ENCODE measurements around the gene LCE1C.

The LCE1C gene

GRCh38 chr1:152806576-152806975 lies at the start of gene LCE1C:
LCE1C (minus strand) TSS chr1:152806651; CDS start chr1:152805478, 1,173 bp downstream.
- in situ Hi-C loops (cut with MboI; ENCODE audit: low sequenced_read_pairs): no loop called here

DNA sequence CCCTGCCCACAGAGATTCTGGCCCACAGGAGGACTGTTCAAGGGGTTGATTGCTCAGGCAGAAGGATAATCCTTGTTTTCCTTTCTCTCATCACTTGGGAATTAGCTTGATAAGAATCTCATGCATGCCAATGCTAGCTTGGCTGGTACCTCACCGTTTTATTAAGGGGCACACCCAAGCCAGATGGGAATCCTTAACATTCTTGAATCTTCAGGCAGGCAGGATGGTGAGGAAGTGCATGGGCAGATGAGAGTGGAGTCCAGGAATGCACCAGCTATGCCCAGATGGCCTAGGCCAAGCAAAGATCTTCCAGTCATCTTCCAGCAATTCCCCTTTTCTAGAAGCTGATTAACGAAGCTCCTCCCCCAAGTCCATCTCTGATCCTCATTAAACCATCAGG lies 49.2 kb upstream of the LCE1C start:
- in situ Hi-C loops (cut with MboI; ENCODE audit: low sequenced_read_pairs): no loop called here

- in situ Hi-C loops (cut with MboI; ENCODE audit: low sequenced_read_pairs): no loop called here
These were observed 36.1 kb upstream of the LCE1C start, which contains the start of gene LCE6A for GRCh38 chr1:152842556-152842955. LCE6A (plus strand) TSS chr1:152842856; CDS start chr1:152843521, 665 bp downstream.

GRCh38 chr1:152836870-152837269 lies 30.4 kb upstream of the LCE1C start:
- in situ Hi-C loops (cut with MboI; ENCODE audit: low sequenced_read_pairs): no loop called here

GRCh38 chr1:152827173-152827572 lies 20.7 kb upstream of the LCE1C start, which contains the start of gene LCE1A:
LCE1A (plus strand) TSS chr1:152827473; CDS start chr1:152827473, 0 bp downstream.
- in situ Hi-C loops (cut with MboI; ENCODE audit: low sequenced_read_pairs): no loop called here

DNA sequence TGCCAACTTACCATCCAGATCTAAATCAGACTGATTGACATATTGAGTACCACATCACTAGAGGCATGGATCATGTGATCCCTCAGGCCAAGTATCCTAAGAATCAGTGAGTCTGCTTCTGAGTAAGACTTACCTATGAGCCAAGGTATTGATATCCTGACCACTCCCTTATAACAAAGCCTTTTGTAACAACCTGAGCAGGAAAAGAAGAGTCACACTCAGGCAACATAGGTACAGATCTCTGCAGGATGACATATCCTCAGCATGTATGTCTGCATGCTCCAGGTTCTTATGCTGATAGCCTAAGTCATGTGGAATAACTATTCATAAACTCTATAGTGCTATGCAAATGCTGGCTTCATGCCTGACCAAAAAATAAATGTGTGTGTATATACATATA lies 18.5 kb upstream of the LCE1C start:
- in situ Hi-C loops (cut with MboI; ENCODE audit: low sequenced_read_pairs): no loop called here

GRCh38 chr1:152823294-152823693 lies 16.8 kb upstream of the LCE1C start:
- in situ Hi-C loops (cut with MboI; ENCODE audit: low sequenced_read_pairs): no loop called here

GRCh38 chr1:152817309-152817708 lies 10.9 kb upstream of the LCE1C start:
- in situ Hi-C loops (cut with MboI; ENCODE audit: low sequenced_read_pairs): no loop called here

DNA sequence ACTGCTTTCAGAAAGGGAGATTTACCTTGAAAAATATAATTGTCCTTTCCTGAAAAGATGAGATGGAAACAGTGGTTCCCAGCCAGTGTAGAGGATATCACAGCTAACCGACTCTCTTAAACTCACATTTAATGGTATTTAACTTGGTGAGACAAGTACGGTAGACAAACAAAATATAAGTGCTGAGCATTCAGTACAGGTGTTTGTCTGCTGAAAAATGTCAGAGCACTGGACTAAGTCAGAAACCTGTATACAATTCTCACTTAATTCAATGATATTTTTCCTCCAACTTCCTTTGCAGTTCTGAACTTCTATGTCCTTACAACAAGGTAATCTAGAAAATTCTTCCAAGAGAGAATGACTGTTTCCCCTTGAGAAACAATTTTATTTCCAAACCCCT lies 5.2 kb upstream of the LCE1C start, which contains the start of gene LCE1B:
LCE1B (plus strand) TSS at position 301 of the 400 bp plus-strand sequence. CDS start 476 bp downstream, outside the sequence.
- in situ Hi-C loops (cut with MboI; ENCODE audit: low sequenced_read_pairs): no loop called here

DNA sequence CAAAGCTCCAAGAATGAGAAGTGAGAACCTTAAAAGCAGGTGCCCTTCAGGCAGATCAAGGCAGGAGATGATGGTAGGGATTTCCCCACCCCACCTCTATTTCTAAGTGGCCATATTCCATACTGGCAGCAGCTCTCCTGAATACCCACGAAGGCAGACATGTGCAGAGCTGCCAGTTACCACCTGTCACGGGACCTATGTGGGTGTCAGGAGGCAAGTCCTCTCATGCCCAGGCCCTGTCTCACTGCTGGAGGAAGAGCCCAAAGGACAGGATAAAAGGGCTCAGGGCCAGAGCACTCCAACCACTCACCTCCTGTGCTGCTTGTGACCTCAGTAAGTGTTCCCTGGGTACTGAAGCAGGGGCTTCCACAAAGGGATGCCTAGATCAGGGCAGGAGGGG lies 4.6 kb upstream of the LCE1C start:
- in situ Hi-C loops (cut with MboI; ENCODE audit: low sequenced_read_pairs): no loop called here

DNA sequence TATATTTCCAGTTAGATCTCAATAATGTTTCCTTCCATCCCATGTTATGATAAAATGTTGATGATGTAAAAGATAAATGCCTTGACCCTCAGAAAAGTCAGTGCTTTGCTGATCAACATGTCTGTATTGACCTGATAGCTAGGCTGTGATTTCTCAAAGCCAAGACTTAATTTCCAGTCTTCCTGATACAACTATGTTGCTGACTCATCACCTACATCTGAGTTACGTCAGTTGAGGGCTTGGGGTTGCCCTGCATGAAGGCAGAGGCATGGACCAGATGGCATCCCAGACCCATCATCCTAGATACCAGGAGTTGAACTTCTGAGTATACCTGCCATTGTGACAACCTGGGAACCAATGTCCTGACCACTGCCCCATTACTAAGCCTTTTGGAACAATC lies 5.1 kb downstream of the LCE1C start:
- in situ Hi-C loops (cut with MboI; ENCODE audit: low sequenced_read_pairs): no loop called here

DNA sequence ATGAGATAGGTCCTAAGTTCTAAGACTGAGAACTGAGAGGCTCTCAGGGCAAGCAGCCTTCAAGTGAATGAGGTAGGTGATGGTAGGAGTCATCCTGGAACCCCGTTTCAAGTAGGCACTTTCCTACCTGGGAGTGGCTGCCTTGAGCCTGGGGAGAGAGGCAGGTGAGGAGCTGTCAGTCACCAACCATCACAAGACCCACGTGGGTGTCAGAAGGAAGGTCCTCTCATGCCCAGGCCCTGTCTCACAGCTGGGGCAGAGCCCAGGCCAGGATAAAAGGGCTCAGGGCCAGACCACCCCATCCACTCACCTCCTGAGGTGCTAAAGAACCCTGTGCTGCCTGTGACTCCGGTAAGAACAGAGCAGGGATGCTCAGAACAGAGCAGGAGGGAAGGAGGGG lies 10.0 kb downstream of the LCE1C start, which contains the start of gene LCE1D:
LCE1D (plus strand) TSS at position 301 of the 400 bp plus-strand sequence. CDS start 1,074 bp downstream, outside the sequence.
- in situ Hi-C loops (cut with MboI; ENCODE audit: low sequenced_read_pairs): no loop called here

GRCh38 chr1:152795686-152796085 lies 10.8 kb downstream of the LCE1C start:
- in situ Hi-C loops (cut with MboI; ENCODE audit: low sequenced_read_pairs): no loop called here

- in situ Hi-C loops (cut with MboI; ENCODE audit: low sequenced_read_pairs): no loop called here
These were observed 20.4 kb downstream of the LCE1C start, which contains the start of gene LCE1E for GRCh38 chr1:152786077-152786476. LCE1E (plus strand) TSS chr1:152786257; CDS start chr1:152787300, 1,043 bp downstream.

- in situ Hi-C loops (cut with MboI; ENCODE audit: low sequenced_read_pairs): no loop called here
These were observed 23.4 kb downstream of the LCE1C start for GRCh38 chr1:152783095-152783494.

DNA sequence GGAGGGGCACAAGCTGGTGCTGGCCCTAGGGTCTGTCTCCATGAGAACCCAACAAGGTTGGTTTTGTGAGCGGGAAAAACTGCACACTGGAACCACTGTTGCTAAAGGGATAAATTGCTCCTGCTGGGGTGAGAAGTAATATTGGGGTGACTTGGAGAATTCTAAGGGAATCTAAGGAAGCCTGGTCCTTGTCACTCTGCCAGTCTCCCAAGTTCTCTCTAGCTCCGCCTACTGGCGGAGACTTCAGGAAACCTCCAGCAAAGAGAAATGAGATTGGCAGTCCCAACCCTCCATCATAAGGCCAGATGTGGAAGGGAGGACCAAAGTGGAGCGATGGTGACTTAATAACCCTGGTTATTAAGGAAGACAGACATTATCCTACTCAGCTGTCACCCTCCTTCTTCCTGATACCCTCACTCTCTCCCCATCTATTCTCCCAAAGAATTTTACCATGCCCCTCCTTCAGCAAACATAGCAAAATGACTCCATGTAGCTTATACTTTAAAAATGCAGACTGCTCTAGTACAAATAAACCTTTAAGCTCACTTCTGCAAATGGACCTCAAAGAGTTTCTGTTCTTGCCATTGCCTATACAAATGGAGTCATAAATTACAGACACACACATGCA lies 28.8 kb downstream of the LCE1C start:
- in situ Hi-C loops (cut with MboI; ENCODE audit: low sequenced_read_pairs): no loop called here

GRCh38 chr1:152776361-152776760 lies 30.1 kb downstream of the LCE1C start:
- in situ Hi-C loops (cut with MboI; ENCODE audit: low sequenced_read_pairs): no loop called here

- in situ Hi-C loops (cut with MboI; ENCODE audit: low sequenced_read_pairs): no loop called here
These were observed 31.6 kb downstream of the LCE1C start, which contains the start of gene LCE1F for GRCh38 chr1:152774875-152775274. LCE1F (plus strand) TSS chr1:152775140; CDS start chr1:152776372, 1,232 bp downstream.

DNA sequence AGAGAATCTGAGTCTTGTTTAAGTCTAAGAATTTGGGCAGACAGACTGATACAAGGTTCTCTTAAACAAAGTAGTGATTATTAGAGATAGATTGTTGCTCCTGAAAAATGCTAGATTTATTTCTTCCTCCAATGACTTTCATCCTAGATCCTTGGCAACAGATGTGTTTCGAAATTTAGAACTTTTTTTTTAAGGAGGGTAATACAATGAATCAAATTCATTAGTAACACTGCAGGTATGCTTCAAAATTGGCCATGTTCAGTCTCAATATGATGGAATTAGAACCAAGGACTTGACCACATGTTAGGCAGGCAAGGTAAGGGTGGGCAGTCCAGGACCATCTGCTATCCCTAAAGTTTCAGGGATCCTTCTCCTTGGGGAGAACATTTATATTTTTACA lies 36.0 kb downstream of the LCE1C start:
- in situ Hi-C loops (cut with MboI; ENCODE audit: low sequenced_read_pairs): no loop called here

DNA sequence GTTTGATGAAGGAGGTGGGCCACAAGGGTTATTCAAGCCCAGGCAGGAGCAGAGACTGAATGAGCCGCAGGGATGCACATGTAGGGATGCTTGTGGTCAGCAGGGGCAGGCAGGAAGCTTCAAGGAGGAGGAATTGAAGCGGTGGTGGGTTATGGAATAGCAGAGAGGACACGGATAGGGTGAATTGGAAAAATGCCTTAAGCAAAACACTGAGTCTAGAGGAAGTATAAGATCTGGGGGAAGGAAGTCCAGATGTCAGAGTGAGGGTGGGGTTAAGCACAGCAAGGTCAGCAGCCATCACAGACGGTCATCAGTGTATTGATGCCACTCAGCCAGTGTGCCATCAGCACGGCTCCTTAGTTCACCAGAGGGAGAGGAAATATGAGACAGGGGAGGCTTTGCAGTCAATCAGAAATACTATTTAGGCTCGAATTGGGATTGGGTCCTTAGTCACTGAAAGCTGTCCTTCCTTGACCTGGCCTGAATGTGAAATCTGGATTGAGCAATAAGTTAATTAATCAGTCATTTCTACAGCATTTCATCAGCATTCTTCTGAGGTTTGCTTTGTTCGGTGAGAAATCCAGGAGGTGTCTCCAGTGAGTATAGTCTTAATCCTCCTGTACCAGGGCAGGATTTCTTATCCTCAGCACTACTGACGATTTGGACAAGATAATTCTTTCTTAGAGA lies 37.5 kb downstream of the LCE1C start:
- in situ Hi-C loops (cut with MboI; ENCODE audit: low sequenced_read_pairs): no loop called here

- in situ Hi-C loops (cut with MboI; ENCODE audit: low sequenced_read_pairs): no loop called here
These were observed 44.7 kb downstream of the LCE1C start for GRCh38 chr1:152761609-152762213.
